ENCODE results near the gene RNF39. TPM values are rescaled to one million over a fixed set of nuclear protein-coding genes. Genes with fewer than 3 reads are reported as not detected.

The RNF39 gene
- total RNA-seq, 2 donors from 2014 or later: 0.26 to 1.1 TPM

DNA sequence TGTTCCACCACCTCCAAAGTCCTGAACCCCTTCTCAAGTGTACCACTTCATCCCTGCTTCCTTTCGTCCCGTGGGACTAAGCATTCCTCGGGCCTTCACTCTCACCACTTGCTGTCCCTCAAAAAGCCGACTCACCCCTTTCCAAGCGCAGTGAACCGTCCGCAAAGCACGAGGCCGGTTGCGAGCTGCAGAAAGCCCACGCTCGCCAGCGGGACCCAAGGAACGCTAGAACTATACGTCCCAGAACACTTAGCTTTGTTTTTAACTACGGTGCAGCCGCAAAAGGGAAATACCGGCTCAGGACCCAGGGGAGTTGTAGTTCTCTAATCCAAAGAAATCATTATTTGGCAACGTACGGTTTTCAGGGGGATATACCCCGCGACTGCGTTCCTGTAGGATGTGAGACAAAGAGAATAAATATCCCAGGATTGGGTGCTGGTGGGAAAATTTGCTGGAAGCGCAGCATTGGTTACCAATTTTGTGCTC, 14.9 kb downstream of the RNF39 start:
- Histone ChIP-seq H3K4me1 (peaks cover 0 to 20% of the 10 kb centered on the region in 2 donors), H3K27me3 (no peaks in the 10 kb centered on the region), H3K27ac (peak overlapping the region; percentile 84 to 93), H3K4me3 (peak overlapping the region; percentile 83 to 86), H3K9me3 (no peaks in the 10 kb centered on the region), H3K36me3 (no peaks in the 10 kb centered on the region)
- TF ChIP-seq, protein P1, sequence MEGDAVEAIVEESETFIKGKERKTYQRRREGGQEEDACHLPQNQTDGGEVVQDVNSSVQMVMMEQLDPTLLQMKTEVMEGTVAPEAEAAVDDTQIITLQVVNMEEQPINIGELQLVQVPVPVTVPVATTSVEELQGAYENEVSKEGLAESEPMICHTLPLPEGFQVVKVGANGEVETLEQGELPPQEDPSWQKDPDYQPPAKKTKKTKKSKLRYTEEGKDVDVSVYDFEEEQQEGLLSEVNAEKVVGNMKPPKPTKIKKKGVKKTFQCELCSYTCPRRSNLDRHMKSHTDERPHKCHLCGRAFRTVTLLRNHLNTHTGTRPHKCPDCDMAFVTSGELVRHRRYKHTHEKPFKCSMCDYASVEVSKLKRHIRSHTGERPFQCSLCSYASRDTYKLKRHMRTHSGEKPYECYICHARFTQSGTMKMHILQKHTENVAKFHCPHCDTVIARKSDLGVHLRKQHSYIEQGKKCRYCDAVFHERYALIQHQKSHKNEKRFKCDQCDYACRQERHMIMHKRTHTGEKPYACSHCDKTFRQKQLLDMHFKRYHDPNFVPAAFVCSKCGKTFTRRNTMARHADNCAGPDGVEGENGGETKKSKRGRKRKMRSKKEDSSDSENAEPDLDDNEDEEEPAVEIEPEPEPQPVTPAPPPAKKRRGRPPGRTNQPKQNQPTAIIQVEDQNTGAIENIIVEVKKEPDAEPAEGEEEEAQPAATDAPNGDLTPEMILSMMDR (IDR thresholded peaks at IDR 0.05): no peak
- no peak for DNase-seq (ENCODE audit: low spot score)

DNA sequence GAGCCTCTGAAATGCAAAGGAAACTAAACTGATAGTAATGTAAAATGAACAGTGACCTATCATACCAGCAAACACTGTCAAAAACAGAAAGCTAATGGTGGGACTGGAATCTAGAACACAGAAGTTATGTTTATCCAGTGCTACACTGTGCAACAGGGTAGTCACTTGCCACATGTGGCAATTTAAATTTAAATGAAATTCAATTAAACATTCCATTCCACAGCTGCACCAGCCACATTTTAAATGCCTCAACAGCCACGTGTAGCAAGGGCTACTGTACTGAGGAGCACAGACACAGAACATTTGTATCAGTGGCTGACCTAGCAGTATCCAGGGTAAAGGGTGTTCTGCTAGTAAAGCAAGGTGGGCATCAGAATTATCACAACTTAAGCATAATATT, 20.1 kb downstream of the RNF39 start:
- H3K36me3 ChIP-seq: no peaks in the 10 kb centered on the region
- H3K27me3 ChIP-seq: no peaks in the 10 kb centered on the region
- H3K4me3 ChIP-seq: no peak overlapping the region
- H3K4me1 ChIP-seq: peaks cover 0 to 10% of the 10 kb centered on the region in 2 donors
- TF ChIP-seq, protein P1 (IDR thresholded peaks at IDR 0.05): no peak
- H3K9me3 ChIP-seq: no peaks in the 10 kb centered on the region
- no peak overlapping the region for H3K27ac ChIP-seq
- DNase-seq (ENCODE audit: low spot score): no peak

DNA sequence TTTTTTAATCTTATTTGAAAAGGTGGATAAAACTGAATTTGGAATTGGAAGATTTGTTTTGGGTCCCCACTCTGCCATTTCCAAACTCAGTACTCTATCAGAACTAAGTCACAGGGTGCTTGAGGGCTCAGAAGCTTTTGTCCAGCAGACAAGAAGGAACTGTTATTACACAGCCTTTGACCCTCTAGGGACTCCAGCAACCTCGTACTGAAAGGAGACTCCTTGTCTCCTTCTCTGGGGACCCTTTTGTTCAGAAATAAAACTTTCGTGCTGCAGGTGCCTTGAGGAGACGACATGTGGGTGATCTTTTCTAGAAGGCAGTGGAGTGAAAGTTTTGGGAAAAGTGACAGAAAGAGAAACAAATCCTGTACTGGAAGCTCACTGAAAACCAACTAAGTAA, 21.9 kb downstream of the RNF39 start:
- no peak overlapping the region for H3K27ac ChIP-seq
- TF ChIP-seq, protein P1 (IDR thresholded peaks at IDR 0.05): no peak
- no peak overlapping the region for H3K4me3 ChIP-seq
- no peaks in the 10 kb centered on the region for H3K36me3 ChIP-seq
- H3K4me1 ChIP-seq: no peaks in the 10 kb centered on the region
- no peaks in the 10 kb centered on the region for H3K9me3 ChIP-seq
- no peaks in the 10 kb centered on the region for H3K27me3 ChIP-seq
- no peak for DNase-seq (ENCODE audit: low spot score)

DNA sequence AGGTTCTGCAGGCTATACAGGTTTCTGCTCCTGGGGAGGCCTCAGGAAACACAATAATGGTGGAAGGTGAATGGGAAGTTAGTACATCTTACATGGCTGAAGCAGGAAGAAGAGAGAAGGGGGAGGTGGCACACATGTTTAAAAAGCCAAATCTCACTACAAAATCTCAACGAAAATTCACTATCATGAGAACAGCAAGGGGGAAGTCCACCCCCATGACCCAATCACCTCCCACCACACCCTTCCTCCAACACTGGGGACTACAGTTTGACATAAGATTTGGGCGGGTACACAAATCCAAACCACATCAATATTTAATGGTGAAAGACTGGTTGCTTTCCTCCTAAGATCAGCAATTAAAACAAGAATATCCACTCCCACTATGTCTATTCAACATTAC, 28.3 kb downstream of the RNF39 start:
- TF ChIP-seq, protein P1 (IDR thresholded peaks at IDR 0.05): no peak
- H3K36me3 ChIP-seq: no peaks in the 10 kb centered on the region

DNA sequence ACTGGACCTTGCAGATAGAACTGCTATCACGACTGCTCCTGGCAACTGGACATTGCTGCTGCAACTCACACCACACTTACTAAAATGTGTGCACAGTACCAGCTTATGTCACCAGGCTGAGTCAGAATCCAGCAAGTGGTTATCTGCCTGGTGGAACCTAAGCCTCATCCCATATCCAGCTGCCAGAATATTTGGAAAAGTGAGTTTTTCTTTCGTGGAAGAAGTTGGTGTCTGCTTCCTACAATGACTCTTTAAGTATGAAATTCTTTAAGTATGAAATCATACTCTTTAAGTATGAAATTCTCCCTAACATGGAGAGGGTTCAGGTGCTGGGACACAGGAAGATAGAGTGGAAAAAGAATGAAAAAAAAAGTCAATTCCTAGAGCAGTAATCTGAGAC, 30.9 kb downstream of the RNF39 start:
- H3K9me3 ChIP-seq: no peaks in the 10 kb centered on the region
- TF ChIP-seq, protein P1 (IDR thresholded peaks at IDR 0.05): no peak
- no peaks in the 10 kb centered on the region for H3K27me3 ChIP-seq
- H3K36me3 ChIP-seq: no peaks in the 10 kb centered on the region
- H3K4me3 ChIP-seq: no peak overlapping the region
- H3K27ac ChIP-seq: no peak overlapping the region
- H3K4me1 ChIP-seq: peaks cover 0 to 3% of the 10 kb centered on the region in 2 donors
- no peak for DNase-seq (ENCODE audit: low spot score)

More for the DNA sequence above, 28.3 kb downstream of the RNF39 start:
- DNase-seq (ENCODE audit: low spot score): no peak
- Histone ChIP-seq H3K4me3 (no peak overlapping the region), H3K4me1 (peaks cover 0 to 3% of the 10 kb centered on the region in 2 donors), H3K9me3 (no peaks in the 10 kb centered on the region), H3K27ac (no peak overlapping the region), H3K27me3 (no peaks in the 10 kb centered on the region)

DNA sequence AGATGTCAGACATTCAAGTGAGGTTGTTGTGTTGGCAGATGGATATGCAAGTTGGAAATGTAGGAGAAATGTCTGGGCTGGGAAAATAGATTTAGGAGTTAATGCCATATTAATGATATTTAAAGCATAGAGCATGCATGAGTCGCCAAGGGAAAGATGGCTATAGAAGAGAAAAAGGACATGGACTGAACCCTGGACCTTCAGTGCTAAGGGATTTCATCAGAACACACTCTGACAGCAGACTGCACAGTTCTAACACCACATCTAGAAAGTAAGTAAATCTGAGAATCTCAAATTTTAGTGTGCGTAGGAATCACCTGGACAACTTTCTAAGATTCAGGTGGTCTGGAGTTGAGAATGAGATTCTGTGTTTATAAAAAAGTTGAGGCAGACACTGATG, 31.8 kb downstream of the RNF39 start:
- no peak for DNase-seq (ENCODE audit: low spot score)
- H3K4me3 ChIP-seq: no peak overlapping the region
- no peak overlapping the region for H3K27ac ChIP-seq
- TF ChIP-seq, protein P1 (IDR thresholded peaks at IDR 0.05): no peak
- no peaks in the 10 kb centered on the region for H3K27me3 ChIP-seq
- H3K4me1 ChIP-seq: peaks cover 0 to 3% of the 10 kb centered on the region in 2 donors
- no peaks in the 10 kb centered on the region for H3K36me3 ChIP-seq
- no peaks in the 10 kb centered on the region for H3K9me3 ChIP-seq

Measured in right atrium auricular region (tissue), 2 donors.